Measurements from ENCODE around the gene DRD2. TPM values are rescaled to one million over a fixed set of nuclear protein-coding genes. Genes with fewer than 3 reads are reported as not detected.
A peak's percentile ranks its signal among the peaks of the same experiment; 100 is the strongest.

The DRD2 gene
- total and polyA plus RNA-seq, 2 experiments from 2014 or later = 0.07 to 0.24 TPM

- H3K36me3 ChIP-seq = no peaks in the 10 kb centered on the region
- H3K9me3 ChIP-seq (ENCODE audit: low read depth) = no peaks in the 10 kb centered on the region
- H3K27me3 ChIP-seq = no peaks in the 10 kb centered on the region
- H3K4me3 ChIP-seq = no peak overlapping the region
- no peak overlapping the region for H3K27ac ChIP-seq
- H3K4me1 ChIP-seq (ENCODE audit: low read depth) = no peaks in the 10 kb centered on the region
- TF ChIP-seq CTCF (IDR thresholded peaks at IDR 0.05; ENCODE audit: low read depth, low read length) = no peak
- no peak for DNase-seq (ENCODE audit: low read depth in 1 of 2, low spot score in 1 of 2)
Measured at GRCh38 chr11:113517361-113517760, 42.2 kb upstream of the DRD2 start.

GRCh38 chr11:113514856-113515255, 39.7 kb upstream of the DRD2 start:
- Histone ChIP-seq H3K4me1 (ENCODE audit: low read depth) (no peaks in the 10 kb centered on the region), H3K27me3 (no peaks in the 10 kb centered on the region), H3K36me3 (no peaks in the 10 kb centered on the region), H3K9me3 (ENCODE audit: low read depth) (no peaks in the 10 kb centered on the region), H3K4me3 (no peak overlapping the region), H3K27ac (no peak overlapping the region)
- no peak for DNase-seq (ENCODE audit: low read depth in 1 of 2, low spot score in 1 of 2)
- TF ChIP-seq CTCF (IDR thresholded peaks at IDR 0.05; ENCODE audit: low read depth, low read length) = no peak

GRCh38 chr11:113507341-113507740, 32.1 kb upstream of the DRD2 start:
- no peaks in the 10 kb centered on the region for H3K27me3 ChIP-seq
- no peaks in the 10 kb centered on the region for H3K4me1 ChIP-seq (ENCODE audit: low read depth)
- no peak overlapping the region for H3K4me3 ChIP-seq
- H3K27ac ChIP-seq = no peak overlapping the region
- no peak for DNase-seq (ENCODE audit: low read depth in 1 of 2, low spot score in 1 of 2)
- H3K36me3 ChIP-seq = no peaks in the 10 kb centered on the region
- no peak for TF ChIP-seq CTCF (IDR thresholded peaks at IDR 0.05; ENCODE audit: low read depth, low read length)
- no peaks in the 10 kb centered on the region for H3K9me3 ChIP-seq (ENCODE audit: low read depth)

GRCh38 chr11:113506893-113507292, 31.7 kb upstream of the DRD2 start:
- no peak for TF ChIP-seq CTCF (IDR thresholded peaks at IDR 0.05; ENCODE audit: low read depth, low read length)
- Histone ChIP-seq H3K27ac (no peak overlapping the region), H3K4me1 (ENCODE audit: low read depth) (no peaks in the 10 kb centered on the region), H3K36me3 (no peaks in the 10 kb centered on the region), H3K9me3 (ENCODE audit: low read depth) (no peaks in the 10 kb centered on the region), H3K27me3 (no peaks in the 10 kb centered on the region), H3K4me3 (no peak overlapping the region)
- DNase-seq (ENCODE audit: low read depth in 1 of 2, low spot score in 1 of 2) = peak in 1 of 2 donors; percentile 14

GRCh38 chr11:113506461-113506860, 31.3 kb upstream of the DRD2 start:
- Histone ChIP-seq H3K4me3 (no peak overlapping the region), H3K36me3 (no peaks in the 10 kb centered on the region), H3K27ac (no peak overlapping the region), H3K4me1 (ENCODE audit: low read depth) (no peaks in the 10 kb centered on the region), H3K27me3 (no peaks in the 10 kb centered on the region), H3K9me3 (ENCODE audit: low read depth) (no peaks in the 10 kb centered on the region)
- TF ChIP-seq CTCF (IDR thresholded peaks at IDR 0.05; ENCODE audit: low read depth, low read length) = no peak
- no peak for DNase-seq (ENCODE audit: low read depth in 1 of 2, low spot score in 1 of 2)
